ENCODE data around the gene ZNF768. TPM values are rescaled to one million over a fixed set of nuclear protein-coding genes. Genes with fewer than 3 reads are reported as not detected.

The ZNF768 gene
- total and polyA plus RNA-seq, 2 of the 13 experiments (the other 11 are each of a cell fraction or from before 2014, with no cell fraction given): 26.7 to 34.4 TPM

DNA sequence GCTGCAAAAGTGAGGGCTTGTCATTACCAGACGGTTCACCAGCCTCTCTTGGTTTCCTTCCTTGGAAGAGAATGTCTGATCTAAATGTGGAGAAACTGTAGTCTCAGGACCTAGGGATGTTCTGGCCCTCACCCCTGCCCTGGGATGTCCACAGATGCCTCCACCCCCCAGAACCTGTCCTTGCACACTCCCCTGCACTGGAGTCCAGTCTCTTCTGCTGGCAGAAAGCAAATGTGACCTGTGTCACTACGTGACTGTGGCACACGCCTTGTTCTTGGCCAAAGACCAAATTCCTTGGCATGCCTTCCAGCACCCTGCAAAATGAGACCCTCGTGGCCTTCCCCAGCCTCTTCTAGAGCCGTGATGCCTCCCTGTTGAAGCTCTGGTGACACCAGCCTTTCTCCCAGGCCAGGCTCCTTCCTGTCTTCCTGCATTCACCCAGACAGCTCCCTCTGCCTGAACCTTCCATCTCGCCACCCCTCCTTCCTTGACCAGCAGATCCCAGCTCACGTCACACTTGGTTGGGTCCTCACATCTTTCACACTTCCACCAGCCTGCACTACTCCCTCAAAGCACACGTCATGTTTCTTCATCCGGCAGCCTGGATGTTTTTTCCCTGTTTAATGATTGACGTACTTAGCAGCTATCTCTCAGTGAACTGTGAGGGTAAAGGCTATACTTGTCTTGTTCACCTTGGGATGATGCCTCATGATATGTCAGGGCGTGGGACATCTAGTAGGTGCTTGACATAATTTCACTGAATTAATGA lies 4.3 kb downstream of the ZNF768 start:
- BruUV-seq (replicated peaks): no TSS peak
- in situ Hi-C loops (cut with HindIII; ENCODE audit: extremely low pct_ligation_motif_present, low pct_unique_long_range_greater_than_20kb) (no loop called here), intact Hi-C loops (cut with micrococcal nuclease; ENCODE audit: unreplicated experiment) (loop anchor here (10.0 kb wide), 1 partner anchor 133 kb away; the partner anchor contains the start of genes FBRS and PRR14)
- Histone ChIP-seq H4K20me1 (ENCODE audit: insufficient read depth, low read length) (no peaks in the 10 kb centered on the region), H3K9me3 (ENCODE audit: low read length) (no peaks in the 10 kb centered on the region), H3K4me3 (replicated peaks in 1 of 3; ENCODE audit: insufficient read depth in 1 of 3, low read depth in 2 of 3, low read length in 3 of 3) (peak overlapping the region in 2 of 3 experiments; percentile 31 to 61; a peak in 5 of 6 replicates), H3K79me2 (ENCODE audit: insufficient read depth, low read length) (no peaks in the 10 kb centered on the region), H3K4me1 (ENCODE audit: insufficient read depth, low read length) (peaks cover 55% of the 10 kb centered on the region), H3K36me3 (replicated peaks in 1 of 2; ENCODE audit: control insufficient read depth in 1 of 2, insufficient read depth in 2 of 2, low read length in 2 of 2) (peaks cover 1 to 8% of the 10 kb centered on the region in 2 experiments; a peak in 1 of 5 replicates), H3K4me2 (ENCODE audit: low read depth, low read length) (peak overlapping the region; percentile 86), H2AFZ (ENCODE audit: low read length) (peak overlapping the region; percentile 59), H3K27ac (ENCODE audit: extremely low read length, insufficient read depth, low read length) (peak overlapping the region; percentile 43), H3K9ac (ENCODE audit: insufficient read depth, low read depth, low read length) (peak overlapping the region; percentile 51), H3K27me3 (ENCODE audit: control insufficient read depth in 1 of 2, insufficient read depth in 2 of 2, low read length in 2 of 2) (no peaks in the 10 kb centered on the region; a peak in 1 of 5 replicates)
- peak; percentile 82 for DNase-seq (ENCODE audit: low spot score)
- 6% methylated on average over 11 of the region's 11 CpGs for WGBS (ENCODE audit: low lambda C conversion rate)
- POLR2A ChIA-PET: interaction anchor here (0.7 to 1.8 kb wide), 8 partner anchors 13 to 92 kb away, joined by 3 to 11 read pairs (median 5); partner anchors contain the start of genes DCTPP1, ZNF689, ZNF747 and ZNF764
- FAIRE-seq: peak; percentile 94
- CTCF ChIA-PET (ENCODE audit: low intra/inter-chr PET ratio, low total read pairs): no interaction called here
- peak; percentile 16 for ATAC-seq
- TF ChIP-seq YEATS4 (CRISPR knock-in tag; IDR thresholded peaks at IDR 0.05; ENCODE audit: borderline replicate concordance) (peak; percentile 56; the same call in 1 of the 2 replicates), BRCA1 (CRISPR knock-in tag; IDR thresholded peaks at IDR 0.05) (0 out of 2 replicates have a peak, but pooled peaks have one; percentile 33), ISX (CRISPR knock-in tag; conservative IDR thresholded peaks at IDR 0.05) (no peak), ZNF337 (CRISPR knock-in tag; IDR thresholded peaks at IDR 0.05; ENCODE audit: borderline replicate concordance, low read depth) (no peak; the same call in 1 of the 2 replicates), ZFP1 (CRISPR knock-in tag; IDR thresholded peaks at IDR 0.05) (no peak), PAX8 (CRISPR knock-in tag; IDR thresholded peaks at IDR 0.05; ENCODE audit: borderline replicate concordance) (0 out of 2 replicates have a peak, but pooled peaks have one; percentile 35), SALL1 (CRISPR knock-in tag; IDR thresholded peaks at IDR 0.05) (peak; percentile 82), NR3C1 (CRISPR knock-in tag; IDR thresholded peaks at IDR 0.05) (no peak), ZNF644 (CRISPR knock-in tag; IDR thresholded peaks at IDR 0.05; ENCODE audit: low read depth) (0 out of 2 replicates have a peak, but pooled peaks have one; percentile 20), RNF2 (conservative IDR thresholded peaks at IDR 0.05; ENCODE audit: low read depth) (peak; percentile 47; the same call in 1 of the 2 replicates), ZBTB38 (CRISPR knock-in tag; IDR thresholded peaks at IDR 0.05) (peak; percentile 44; the same call in 1 of the 2 replicates), ZNF883 (CRISPR knock-in tag; IDR thresholded peaks at IDR 0.05; ENCODE audit: not compliant biosample characterization) (peak; percentile 45)
- TF ChIP-seq, protein P1, sequence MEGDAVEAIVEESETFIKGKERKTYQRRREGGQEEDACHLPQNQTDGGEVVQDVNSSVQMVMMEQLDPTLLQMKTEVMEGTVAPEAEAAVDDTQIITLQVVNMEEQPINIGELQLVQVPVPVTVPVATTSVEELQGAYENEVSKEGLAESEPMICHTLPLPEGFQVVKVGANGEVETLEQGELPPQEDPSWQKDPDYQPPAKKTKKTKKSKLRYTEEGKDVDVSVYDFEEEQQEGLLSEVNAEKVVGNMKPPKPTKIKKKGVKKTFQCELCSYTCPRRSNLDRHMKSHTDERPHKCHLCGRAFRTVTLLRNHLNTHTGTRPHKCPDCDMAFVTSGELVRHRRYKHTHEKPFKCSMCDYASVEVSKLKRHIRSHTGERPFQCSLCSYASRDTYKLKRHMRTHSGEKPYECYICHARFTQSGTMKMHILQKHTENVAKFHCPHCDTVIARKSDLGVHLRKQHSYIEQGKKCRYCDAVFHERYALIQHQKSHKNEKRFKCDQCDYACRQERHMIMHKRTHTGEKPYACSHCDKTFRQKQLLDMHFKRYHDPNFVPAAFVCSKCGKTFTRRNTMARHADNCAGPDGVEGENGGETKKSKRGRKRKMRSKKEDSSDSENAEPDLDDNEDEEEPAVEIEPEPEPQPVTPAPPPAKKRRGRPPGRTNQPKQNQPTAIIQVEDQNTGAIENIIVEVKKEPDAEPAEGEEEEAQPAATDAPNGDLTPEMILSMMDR (CRISPR knock-in tag; IDR thresholded peaks at IDR 0.05): peak; percentile 34
- TF ChIP-seq, protein P2, sequence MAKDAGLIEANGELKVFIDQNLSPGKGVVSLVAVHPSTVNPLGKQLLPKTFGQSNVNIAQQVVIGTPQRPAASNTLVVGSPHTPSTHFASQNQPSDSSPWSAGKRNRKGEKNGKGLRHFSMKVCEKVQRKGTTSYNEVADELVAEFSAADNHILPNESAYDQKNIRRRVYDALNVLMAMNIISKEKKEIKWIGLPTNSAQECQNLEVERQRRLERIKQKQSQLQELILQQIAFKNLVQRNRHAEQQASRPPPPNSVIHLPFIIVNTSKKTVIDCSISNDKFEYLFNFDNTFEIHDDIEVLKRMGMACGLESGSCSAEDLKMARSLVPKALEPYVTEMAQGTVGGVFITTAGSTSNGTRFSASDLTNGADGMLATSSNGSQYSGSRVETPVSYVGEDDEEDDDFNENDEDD (CRISPR knock-in tag; IDR thresholded peaks at IDR 0.05; ENCODE audit: borderline replicate concordance): peak; percentile 51; the same call in 1 of the 2 replicates
- TF ChIP-seq, protein P3, sequence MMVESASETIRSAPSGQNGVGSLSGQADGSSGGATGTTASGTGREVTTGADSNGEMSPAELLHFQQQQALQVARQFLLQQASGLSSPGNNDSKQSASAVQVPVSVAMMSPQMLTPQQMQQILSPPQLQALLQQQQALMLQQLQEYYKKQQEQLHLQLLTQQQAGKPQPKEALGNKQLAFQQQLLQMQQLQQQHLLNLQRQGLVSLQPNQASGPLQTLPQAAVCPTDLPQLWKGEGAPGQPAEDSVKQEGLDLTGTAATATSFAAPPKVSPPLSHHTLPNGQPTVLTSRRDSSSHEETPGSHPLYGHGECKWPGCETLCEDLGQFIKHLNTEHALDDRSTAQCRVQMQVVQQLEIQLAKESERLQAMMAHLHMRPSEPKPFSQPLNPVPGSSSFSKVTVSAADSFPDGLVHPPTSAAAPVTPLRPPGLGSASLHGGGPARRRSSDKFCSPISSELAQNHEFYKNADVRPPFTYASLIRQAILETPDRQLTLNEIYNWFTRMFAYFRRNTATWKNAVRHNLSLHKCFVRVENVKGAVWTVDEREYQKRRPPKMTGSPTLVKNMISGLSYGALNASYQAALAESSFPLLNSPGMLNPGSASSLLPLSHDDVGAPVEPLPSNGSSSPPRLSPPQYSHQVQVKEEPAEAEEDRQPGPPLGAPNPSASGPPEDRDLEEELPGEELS (CRISPR knock-in tag; IDR thresholded peaks at IDR 0.05): peak; percentile 52
- TF ChIP-seq, protein P4, sequence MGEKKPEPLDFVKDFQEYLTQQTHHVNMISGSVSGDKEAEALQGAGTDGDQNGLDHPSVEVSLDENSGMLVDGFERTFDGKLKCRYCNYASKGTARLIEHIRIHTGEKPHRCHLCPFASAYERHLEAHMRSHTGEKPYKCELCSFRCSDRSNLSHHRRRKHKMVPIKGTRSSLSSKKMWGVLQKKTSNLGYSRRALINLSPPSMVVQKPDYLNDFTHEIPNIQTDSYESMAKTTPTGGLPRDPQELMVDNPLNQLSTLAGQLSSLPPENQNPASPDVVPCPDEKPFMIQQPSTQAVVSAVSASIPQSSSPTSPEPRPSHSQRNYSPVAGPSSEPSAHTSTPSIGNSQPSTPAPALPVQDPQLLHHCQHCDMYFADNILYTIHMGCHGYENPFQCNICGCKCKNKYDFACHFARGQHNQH (CRISPR knock-in tag; IDR thresholded peaks at IDR 0.05): peak; percentile 68; the same call in 1 of the 2 replicates

Measured in HepG2 (cell line).